Ascending aorta (tissue), 2 donors: Measurements from ENCODE around the gene PTPRN2. TPM values are rescaled to one million over a fixed set of nuclear protein-coding genes. Genes with fewer than 3 reads are reported as not detected.

Source experiments
- DNase-seq, 2 donors: peaks; one replicate each; pipeline ENCODE4 v3.0.0-alpha.2; 2019; ENCODE audit warnings: low spot score in 2 of 2
- H3K27ac ChIP-seq, 2 donors: fragments of 200-600 bp; sonication (generic); one replicate each; pipeline ENCODE4 v1.5.1; 2016 to 2017; ENCODE audit warnings: mild to moderate bottlenecking in 1 of 2
- H3K27me3 ChIP-seq: fragments of 200-600 bp; sonication (generic); one replicate; pipeline ENCODE4 v1.5.1; 2017
- H3K36me3 ChIP-seq, 2 donors: fragments of 200-600 bp; sonication (generic); one replicate each; pipeline ENCODE4 v1.5.1; 2016
- H3K4me1 ChIP-seq, 2 donors: fragments of 200-600 bp; sonication (generic); one replicate each; pipeline ENCODE4 v1.5.1; 2016 to 2017; ENCODE audit warnings: mild to moderate bottlenecking in 1 of 2
- H3K4me3 ChIP-seq, 2 donors: fragments of 200-600 bp; sonication (generic); one replicate each; pipeline ENCODE4 v1.5.1; 2016 to 2017; ENCODE audit warnings: mild to moderate bottlenecking in 1 of 2
- H3K9me3 ChIP-seq, 2 donors: fragments of 200-600 bp; sonication (generic); one replicate each; pipeline ENCODE4 v1.5.1; 2016
- intact Hi-C: fragments of 100-400 bp; cut with DNase I; formaldehyde crosslinking; loops from one replicate; pipeline ENCODE4 v1.15.1; 2023
- total RNA-seq: library from RNA; depleted of rRNA; stranded (reverse); fragments of >200 nt; gene quantifications from one replicate; pipeline ENCODE4 v1.1.0, GENCODE V29; 2016
- TF ChIP-seq, protein P1 (sequence below), 3 experiments: fragments of 200-600 bp in 2 of 3; fragments of 450-650 bp in 1 of 3; sonication (generic) in 2 of 3; IDR thresholded peaks; one replicate each; pipeline ENCODE4 v1.5.1; 2016 to 2019; ENCODE audit warnings: antibody characterized with exemption in 3 of 3, mild to moderate bottlenecking in 1 of 3, moderate library complexity in 1 of 3

Gene PTPRN2
- total RNA-seq, 1 donor from 2014 or later, result 7.3 TPM

DNA sequence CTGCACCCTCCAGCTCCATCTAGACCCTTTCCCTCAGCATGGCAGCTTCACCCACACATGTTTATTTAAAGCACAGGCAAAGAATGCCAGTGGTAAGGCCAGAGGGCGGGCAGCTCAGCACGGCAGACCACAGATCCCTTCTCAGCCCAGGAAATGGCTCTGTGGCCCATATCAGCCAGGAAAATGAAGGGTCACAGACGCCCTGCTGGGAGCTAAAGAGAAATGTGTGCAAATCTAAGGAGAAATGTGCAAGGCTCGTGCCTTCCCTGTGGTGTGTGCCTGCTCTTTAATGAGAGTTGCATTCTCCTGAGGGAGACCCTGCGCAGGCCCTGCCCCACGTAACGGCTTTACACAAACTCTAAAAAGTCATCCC, 23.0 kb downstream of the PTPRN2 start:
- no peaks in the 10 kb centered on the region for H3K4me1 ChIP-seq
- no peaks in the 10 kb centered on the region for H3K9me3 ChIP-seq
- intact Hi-C loops, result no loop called here
- no peak overlapping the region for H3K4me3 ChIP-seq
- no peaks in the 10 kb centered on the region for H3K36me3 ChIP-seq
- TF ChIP-seq, protein P1, sequence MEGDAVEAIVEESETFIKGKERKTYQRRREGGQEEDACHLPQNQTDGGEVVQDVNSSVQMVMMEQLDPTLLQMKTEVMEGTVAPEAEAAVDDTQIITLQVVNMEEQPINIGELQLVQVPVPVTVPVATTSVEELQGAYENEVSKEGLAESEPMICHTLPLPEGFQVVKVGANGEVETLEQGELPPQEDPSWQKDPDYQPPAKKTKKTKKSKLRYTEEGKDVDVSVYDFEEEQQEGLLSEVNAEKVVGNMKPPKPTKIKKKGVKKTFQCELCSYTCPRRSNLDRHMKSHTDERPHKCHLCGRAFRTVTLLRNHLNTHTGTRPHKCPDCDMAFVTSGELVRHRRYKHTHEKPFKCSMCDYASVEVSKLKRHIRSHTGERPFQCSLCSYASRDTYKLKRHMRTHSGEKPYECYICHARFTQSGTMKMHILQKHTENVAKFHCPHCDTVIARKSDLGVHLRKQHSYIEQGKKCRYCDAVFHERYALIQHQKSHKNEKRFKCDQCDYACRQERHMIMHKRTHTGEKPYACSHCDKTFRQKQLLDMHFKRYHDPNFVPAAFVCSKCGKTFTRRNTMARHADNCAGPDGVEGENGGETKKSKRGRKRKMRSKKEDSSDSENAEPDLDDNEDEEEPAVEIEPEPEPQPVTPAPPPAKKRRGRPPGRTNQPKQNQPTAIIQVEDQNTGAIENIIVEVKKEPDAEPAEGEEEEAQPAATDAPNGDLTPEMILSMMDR (IDR thresholded peaks at IDR 0.05), result no peak
- peaks cover under 1% of the 10 kb centered on the region for H3K27me3 ChIP-seq
- H3K27ac ChIP-seq, result no peak overlapping the region
- DNase-seq, result no peak

DNA sequence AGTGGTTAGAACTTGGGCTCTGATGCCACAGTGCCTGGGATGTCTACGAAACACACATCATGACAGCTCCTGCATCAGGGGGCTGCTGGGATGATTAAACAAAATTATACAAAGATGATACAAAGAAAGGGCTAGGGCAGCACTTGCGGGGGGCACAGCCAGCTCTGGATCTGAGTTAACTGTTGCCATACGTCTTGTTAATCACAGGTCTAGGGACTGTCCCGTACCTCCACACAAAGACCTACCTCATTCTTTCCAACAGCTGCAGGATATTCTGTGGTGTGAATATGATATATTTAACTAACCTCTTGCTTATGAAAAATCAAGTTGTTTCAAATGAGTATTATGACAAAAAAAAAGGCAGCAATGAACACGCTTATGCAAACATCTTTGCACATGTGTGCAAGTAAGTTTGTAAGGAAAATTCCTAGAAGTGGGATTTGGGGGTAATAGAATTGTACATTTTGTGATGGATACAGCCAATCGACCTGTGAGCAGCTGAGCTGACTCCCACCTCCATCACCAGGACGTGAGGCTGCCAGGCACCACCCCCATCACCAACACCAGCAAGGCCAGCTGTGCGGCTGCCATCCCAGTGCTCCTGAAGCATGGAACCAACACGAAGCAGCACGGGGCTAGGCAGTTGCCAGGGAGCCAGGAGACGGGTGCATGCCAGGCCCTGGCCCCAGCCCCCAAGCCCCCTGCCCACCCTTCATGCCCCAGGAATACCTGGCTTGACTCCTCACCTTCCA, 23.5 kb downstream of the PTPRN2 start:
- Histone ChIP-seq H3K36me3 (no peaks in the 10 kb centered on the region), H3K4me1 (no peaks in the 10 kb centered on the region), H3K9me3 (no peaks in the 10 kb centered on the region), H3K27ac (no peak overlapping the region), H3K4me3 (no peak overlapping the region), H3K27me3 (no peaks in the 10 kb centered on the region)
- TF ChIP-seq, protein P1 (IDR thresholded peaks at IDR 0.05), result no peak
- DNase-seq, result no peak
- intact Hi-C loops, result no loop called here

DNA sequence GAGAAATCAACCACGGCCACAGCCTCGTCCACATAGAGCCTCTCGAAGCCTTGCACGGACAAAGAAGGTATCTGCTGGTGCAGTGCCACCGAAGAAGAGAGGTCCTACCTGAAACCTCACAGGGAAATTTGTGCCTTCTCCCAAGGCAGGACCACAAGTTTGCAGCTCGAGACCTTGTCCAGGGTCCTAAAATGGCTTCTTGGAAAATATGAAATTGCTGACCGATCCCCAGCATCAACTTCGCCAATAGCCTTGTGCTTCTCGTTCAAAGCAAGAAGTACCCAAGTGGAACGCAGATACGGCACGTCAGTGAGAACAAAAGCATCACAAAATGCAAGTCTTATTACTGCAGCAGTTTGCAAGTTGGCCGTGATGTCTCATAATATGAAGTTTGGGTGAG, 24.6 kb downstream of the PTPRN2 start:
- Histone ChIP-seq H3K36me3 (no peaks in the 10 kb centered on the region), H3K27ac (no peak overlapping the region), H3K4me1 (no peaks in the 10 kb centered on the region), H3K4me3 (no peak overlapping the region), H3K27me3 (no peaks in the 10 kb centered on the region), H3K9me3 (no peaks in the 10 kb centered on the region)
- intact Hi-C loops, result no loop called here
- DNase-seq, result no peak
- TF ChIP-seq, protein P1 (IDR thresholded peaks at IDR 0.05), result no peak

DNA sequence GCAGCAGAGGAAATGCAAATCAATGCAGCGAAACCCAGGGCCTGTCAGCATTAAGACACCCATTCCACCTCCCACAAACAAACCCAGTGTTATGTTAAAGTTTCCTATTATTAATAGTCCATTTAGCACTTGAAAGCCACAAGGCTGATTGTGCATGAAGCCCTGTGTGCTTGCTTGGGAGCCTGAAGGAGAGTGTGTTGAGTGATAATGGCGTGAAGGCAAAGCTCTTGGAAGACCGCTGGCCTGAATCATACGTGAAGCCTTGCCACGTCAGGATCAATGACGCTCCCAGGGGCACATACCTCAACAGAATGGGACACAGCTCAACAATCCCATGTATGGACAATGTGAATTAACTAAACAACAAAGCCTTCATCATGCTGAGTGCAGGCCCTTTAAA, 25.1 kb downstream of the PTPRN2 start:
- Histone ChIP-seq H3K4me1 (no peaks in the 10 kb centered on the region), H3K36me3 (no peaks in the 10 kb centered on the region), H3K4me3 (no peak overlapping the region), H3K9me3 (no peaks in the 10 kb centered on the region), H3K27me3 (no peaks in the 10 kb centered on the region), H3K27ac (no peak overlapping the region)
- intact Hi-C loops, result no loop called here
- TF ChIP-seq, protein P1 (IDR thresholded peaks at IDR 0.05), result no peak
- no peak for DNase-seq

DNA sequence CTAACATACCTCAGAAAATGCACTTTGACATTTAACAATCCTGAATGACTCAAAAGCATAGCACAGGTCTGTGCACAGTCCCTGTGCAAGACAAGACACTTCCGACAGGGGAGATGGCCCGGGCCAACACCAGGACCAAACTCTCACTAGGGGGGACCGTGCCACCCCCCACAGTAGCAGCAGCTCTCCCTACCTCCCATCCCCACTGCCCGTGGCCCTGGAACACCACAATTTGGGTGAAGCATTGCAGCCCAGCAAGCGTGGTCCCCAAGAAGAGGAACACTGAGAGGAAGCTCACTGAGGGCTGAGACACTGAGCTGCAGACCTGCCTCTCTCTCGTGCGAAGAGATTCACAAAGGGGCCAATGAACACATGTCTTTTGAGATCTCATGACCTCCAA, 26.0 kb downstream of the PTPRN2 start:
- Histone ChIP-seq H3K27ac (no peak overlapping the region), H3K36me3 (no peaks in the 10 kb centered on the region), H3K4me1 (no peaks in the 10 kb centered on the region), H3K4me3 (no peak overlapping the region), H3K9me3 (no peaks in the 10 kb centered on the region), H3K27me3 (no peaks in the 10 kb centered on the region)
- intact Hi-C loops, result no loop called here
- DNase-seq, result no peak
- TF ChIP-seq, protein P1 (IDR thresholded peaks at IDR 0.05), result no peak

DNA sequence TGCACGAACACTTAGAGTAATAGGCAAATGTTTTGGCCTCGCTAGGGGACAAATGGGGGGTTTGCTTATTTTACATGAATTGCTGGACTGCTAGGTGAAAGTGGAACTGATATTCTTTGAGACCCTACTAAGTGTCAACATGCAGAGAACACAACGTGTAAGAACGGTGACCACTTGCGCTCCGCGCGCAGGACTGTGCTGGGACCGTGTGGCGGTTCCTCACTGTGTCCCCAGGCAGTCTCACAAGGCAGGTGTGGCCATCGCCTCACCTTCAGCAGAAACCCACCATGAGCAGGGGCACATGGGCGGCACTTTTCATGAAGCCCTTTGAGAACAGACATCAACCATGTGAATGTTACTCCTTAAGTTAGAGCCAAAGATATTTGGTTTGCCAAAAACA, 27.2 kb downstream of the PTPRN2 start:
- Histone ChIP-seq H3K4me1 (no peaks in the 10 kb centered on the region), H3K27me3 (no peaks in the 10 kb centered on the region), H3K9me3 (no peaks in the 10 kb centered on the region), H3K36me3 (no peaks in the 10 kb centered on the region), H3K4me3 (no peak overlapping the region), H3K27ac (no peak overlapping the region)
- intact Hi-C loops, result no loop called here
- no peak for DNase-seq
- TF ChIP-seq, protein P1 (IDR thresholded peaks at IDR 0.05), result no peak
